Colon (tissue), 2 donors: ENCODE measurements around the gene ATP10D.

Source experiments
- FAIRE-seq: peaks from 2 replicates; lab custom pipeline; 2012; peaks lifted over from hg19 to GRCh38; lab: Jason Lieb, UNC
- donor health status: control.
- donor health status: control.

Gene ATP10D

DNA sequence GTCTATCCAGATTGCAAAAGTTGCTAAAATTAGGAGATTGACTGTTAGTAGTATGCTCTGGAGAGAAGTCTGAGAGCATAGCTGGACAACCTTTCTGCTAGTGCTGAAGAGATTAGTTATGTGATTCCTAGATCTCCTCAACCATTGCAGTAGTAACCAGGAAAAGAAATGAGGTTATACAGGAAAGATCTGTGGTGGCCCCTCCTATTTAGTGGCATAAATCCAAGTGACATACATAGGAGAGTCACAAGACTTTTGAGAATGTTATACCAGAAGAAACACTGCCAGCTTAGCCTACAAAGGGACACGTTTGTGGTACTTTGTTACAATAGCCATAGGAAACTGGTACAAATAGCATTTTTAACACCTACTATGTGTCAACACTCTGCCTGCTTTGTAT lies 105.2 kb downstream of the ATP10D start:
- FAIRE-seq: no peak

GRCh38 chr4:47597696-47598095 lies 112.6 kb downstream of the ATP10D start:
- FAIRE-seq: no peak

- FAIRE-seq: no peak
Observed at GRCh38 chr4:47598320-47598719, 113.2 kb downstream of the ATP10D start.

GRCh38 chr4:47598896-47599295 lies 113.8 kb downstream of the ATP10D start:
- FAIRE-seq: no peak

DNA sequence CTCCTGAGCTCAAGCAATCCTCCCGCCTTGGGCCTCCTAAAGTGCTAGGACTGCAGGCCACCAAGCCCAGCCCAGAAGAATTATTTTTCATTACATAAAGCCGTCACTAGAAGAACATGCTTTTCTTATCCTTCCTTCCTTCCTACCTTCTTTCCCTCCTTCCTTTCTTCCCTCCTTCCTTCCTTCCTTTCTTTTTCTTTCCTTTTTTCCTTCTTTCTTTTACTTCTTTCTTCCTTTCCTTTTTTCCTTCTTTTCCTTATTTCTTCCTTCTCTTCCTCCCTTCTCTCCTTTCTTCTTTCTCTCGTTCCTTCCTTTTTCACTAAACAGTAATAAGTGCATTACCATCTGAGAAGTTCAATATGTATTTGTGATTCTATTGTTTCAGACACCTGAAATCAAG lies 121.4 kb downstream of the ATP10D start:
- FAIRE-seq: no peak

- no peak for FAIRE-seq
Observed at GRCh38 chr4:47612116-47613023, 127.3 kb downstream of the ATP10D start.

DNA sequence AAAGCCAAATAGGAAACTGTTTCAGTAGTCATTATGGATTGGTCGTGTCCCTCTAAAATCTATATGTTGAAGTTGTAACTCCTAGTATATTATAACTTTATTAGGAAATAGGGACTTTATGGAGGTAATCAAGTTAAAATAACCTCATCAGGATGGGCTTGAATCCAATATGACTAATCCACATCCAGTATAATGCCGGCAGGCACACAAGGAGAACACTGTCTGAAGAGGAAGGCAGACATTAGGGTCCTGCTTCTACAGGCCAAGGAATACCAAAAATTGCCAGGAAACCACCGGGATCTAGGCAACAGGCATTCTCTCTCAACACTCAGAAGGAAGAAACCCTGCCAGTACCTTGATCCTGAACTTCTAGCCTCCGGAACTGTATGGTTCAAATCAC lies 130.3 kb downstream of the ATP10D start:
- no peak for FAIRE-seq

DNA sequence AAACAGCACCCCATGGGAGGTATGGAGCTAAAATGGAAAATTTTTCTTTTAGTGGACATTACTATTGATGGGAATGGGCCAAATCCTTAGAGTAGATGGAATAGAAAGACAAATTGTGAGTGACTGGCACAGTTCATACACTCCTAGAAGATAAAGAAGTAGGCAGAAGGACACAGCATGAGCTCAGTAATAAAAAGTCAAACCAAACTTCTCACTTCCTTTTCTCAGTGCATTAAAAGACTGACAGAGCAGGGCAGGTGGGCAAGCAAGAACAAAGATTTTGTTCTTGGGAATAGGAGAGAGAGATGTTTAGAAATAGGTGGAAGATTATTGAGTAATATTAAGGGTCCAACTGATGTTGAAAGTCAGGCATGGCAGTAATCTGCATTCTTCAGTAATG lies 132.5 kb downstream of the ATP10D start:
- no peak for FAIRE-seq

DNA sequence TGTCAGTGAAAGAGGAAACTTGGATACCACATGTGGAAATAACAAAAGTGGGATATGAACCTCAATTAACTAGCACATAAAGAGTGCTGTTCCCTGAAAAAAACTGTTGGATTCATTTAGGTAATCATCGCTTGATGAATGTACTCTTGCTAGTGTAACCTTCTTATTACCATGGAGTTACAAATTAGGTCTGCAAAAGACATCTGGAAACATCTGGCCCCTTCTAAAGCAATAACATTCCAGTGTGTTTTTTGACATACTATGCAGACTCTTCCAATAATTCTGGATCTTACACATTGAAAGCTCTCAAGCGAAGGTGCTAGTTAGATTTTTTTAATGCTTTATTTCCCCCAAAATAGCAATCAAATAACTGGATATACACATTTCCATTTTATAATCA lies 134.6 kb downstream of the ATP10D start:
- FAIRE-seq: no peak

- no peak for FAIRE-seq
Observed at GRCh38 chr4:47621181-47621580, 136.1 kb downstream of the ATP10D start.

- FAIRE-seq: no peak
Observed at GRCh38 chr4:47624031-47624441, 139.0 kb downstream of the ATP10D start.

DNA sequence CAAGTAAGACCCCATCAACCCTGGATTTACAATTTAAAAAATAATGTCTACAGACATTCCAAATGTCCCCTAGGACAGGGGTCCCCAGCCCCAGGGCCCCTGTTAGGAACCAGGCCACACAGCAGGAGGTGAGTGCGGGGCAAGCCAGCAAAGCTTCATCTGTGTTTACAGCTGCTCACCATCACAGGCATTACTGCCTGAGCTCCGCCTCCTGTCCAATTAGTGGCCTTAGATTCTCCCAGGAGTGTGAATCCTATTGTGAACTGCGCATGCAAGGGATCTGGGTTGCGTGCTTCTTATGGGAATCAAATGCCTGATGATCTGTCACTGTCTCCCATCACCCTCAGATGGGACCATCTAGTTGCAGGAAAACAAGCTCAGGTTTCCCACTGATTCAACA lies 146.1 kb downstream of the ATP10D start:
- no peak for FAIRE-seq

- no peak for FAIRE-seq
Observed at GRCh38 chr4:47639531-47639930, 154.5 kb downstream of the ATP10D start.

GRCh38 chr4:47640911-47641310 lies 155.8 kb downstream of the ATP10D start:
- no peak for FAIRE-seq

GRCh38 chr4:47641755-47642154 lies 156.7 kb downstream of the ATP10D start:
- FAIRE-seq: no peak

DNA sequence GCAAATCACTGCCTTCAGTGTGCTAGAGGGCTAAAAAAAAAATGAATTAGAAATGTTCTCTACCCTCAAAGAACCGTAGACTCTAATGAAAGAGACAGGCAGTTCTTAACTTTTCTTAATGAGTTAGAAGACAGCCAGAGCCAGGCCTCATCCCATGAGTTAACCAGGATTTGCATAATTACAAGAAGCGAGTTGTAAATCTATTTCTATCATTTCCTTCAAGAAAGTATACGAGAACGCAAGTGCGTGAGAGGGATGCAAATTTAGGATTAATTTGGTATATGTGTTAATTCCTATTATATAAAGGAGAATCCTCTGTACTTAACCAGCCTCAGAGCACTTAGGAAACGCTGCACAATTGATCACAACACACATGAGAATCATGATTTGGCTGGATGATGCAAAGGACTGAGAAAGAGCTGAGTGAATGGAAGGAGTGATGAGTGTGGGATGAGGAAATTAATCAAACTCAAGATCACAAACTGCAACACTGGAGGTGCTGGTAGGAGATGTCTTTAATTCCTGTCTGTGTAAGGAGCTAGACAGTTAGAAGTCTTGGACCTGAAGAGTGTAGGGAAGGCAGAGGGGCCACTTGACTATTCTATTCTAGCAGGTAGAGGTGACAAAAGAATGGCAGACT lies 157.2 kb downstream of the ATP10D start:
- FAIRE-seq: no peak
